Neuron (in vitro differentiated cells): ENCODE measurements around the gene SFXN1.

ENCODE experiments used
- H2AFZ ChIP-seq: one replicate; pipeline ENCODE4 v1.6.1; 2013; ENCODE audit warnings: low read depth, mild to moderate bottlenecking, inconsistent platforms, low read length, moderate library complexity
- H3K27me3 ChIP-seq: one replicate; pipeline ENCODE4 v1.6.1; 2013; ENCODE audit warnings: low read length; ENCODE audit not compliant: insufficient read depth
- H3K36me3 ChIP-seq: one replicate; pipeline ENCODE4 v1.6.1; 2013; ENCODE audit warnings: low read length; ENCODE audit not compliant: insufficient read depth
- H3K4me1 ChIP-seq: one replicate; pipeline ENCODE4 v1.6.1; 2013; ENCODE audit warnings: low read length; ENCODE audit not compliant: insufficient read depth
- H3K4me3 ChIP-seq: 2 replicates; pipeline ENCODE4 v1.5.1; 2013; ENCODE audit warnings: mild to moderate bottlenecking, low read length, moderate library complexity
- H3K9me3 ChIP-seq: one replicate; pipeline ENCODE4 v1.6.1; 2013; ENCODE audit warnings: low read length

The SFXN1 gene

DNA sequence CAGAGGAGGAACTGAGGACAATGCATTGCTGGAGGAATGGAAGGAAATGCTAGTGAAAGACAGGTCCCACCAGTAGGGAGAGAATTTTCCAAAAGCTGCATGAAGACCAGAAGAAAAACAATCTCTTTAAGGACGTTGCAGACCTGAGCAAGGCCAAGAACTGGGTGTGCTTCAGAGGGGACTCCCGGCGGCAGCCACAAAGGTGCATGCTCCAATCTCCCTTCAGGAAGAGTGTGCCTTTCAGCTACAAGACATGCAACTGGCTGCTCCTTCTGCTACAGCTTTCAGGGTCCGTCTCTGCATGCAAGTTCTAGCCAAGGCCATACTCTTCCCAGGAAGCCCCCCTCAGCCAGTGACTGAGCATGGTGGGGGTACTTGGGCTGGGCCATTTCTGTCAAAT, 62.9 kb downstream of the SFXN1 start:
- no peaks in the 10 kb centered on the region for H3K36me3 ChIP-seq
- no peak overlapping the region for H2AFZ ChIP-seq
- no peak overlapping the region for H3K4me3 ChIP-seq
- H3K4me1 ChIP-seq, result no peaks in the 10 kb centered on the region
- H3K27me3 ChIP-seq, result no peaks in the 10 kb centered on the region
- H3K9me3 ChIP-seq, result no peaks in the 10 kb centered on the region

- no peak overlapping the region for H2AFZ ChIP-seq
- no peaks in the 10 kb centered on the region for H3K9me3 ChIP-seq
- peaks cover 4% of the 10 kb centered on the region for H3K4me1 ChIP-seq
- H3K36me3 ChIP-seq, result no peaks in the 10 kb centered on the region
- H3K4me3 ChIP-seq, result no peak overlapping the region
- H3K27me3 ChIP-seq, result no peaks in the 10 kb centered on the region
Observed at GRCh38 chr5:175542232-175542965, 64.0 kb downstream of the SFXN1 start.

GRCh38 chr5:175542966-175543235, 64.5 kb downstream of the SFXN1 start:
- Histone ChIP-seq H2AFZ (no peak overlapping the region), H3K27me3 (no peaks in the 10 kb centered on the region), H3K36me3 (no peaks in the 10 kb centered on the region), H3K4me1 (peaks cover 9% of the 10 kb centered on the region), H3K9me3 (no peaks in the 10 kb centered on the region), H3K4me3 (no peak overlapping the region)

DNA sequence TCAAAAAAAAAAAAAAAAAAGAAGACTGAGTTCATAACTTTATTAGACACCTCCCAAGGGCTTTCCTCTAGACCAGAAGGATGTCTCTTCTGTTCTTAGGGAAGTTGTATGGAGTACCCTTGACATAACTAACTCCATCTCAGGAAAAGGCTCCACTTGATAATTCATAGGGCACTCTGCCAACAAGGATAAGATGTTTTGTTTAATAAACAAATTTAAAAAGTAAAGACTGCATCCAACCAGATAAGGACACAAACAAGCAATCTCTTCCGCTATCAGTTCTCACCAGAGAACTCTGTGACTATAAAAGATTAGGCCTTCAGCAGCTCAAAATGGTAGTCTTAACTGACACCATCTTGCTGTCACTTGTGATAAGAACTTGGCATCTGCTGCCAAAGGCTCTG, 65.8 kb downstream of the SFXN1 start:
- Histone ChIP-seq H3K4me3 (no peak overlapping the region), H3K9me3 (no peaks in the 10 kb centered on the region), H3K36me3 (no peaks in the 10 kb centered on the region), H3K4me1 (peaks cover 21% of the 10 kb centered on the region), H3K27me3 (no peaks in the 10 kb centered on the region), H2AFZ (no peak overlapping the region)

GRCh38 chr5:175544586-175544985, 66.2 kb downstream of the SFXN1 start:
- Histone ChIP-seq H3K36me3 (no peaks in the 10 kb centered on the region), H2AFZ (no peak overlapping the region), H3K4me3 (no peak overlapping the region), H3K4me1 (peaks cover 24% of the 10 kb centered on the region), H3K27me3 (no peaks in the 10 kb centered on the region), H3K9me3 (no peaks in the 10 kb centered on the region)

- no peak overlapping the region for H3K4me3 ChIP-seq
- H2AFZ ChIP-seq, result no peak overlapping the region
- H3K9me3 ChIP-seq, result no peaks in the 10 kb centered on the region
- H3K4me1 ChIP-seq, result peaks cover 24% of the 10 kb centered on the region
- no peaks in the 10 kb centered on the region for H3K36me3 ChIP-seq
- no peaks in the 10 kb centered on the region for H3K27me3 ChIP-seq
Observed at GRCh38 chr5:175547842-175548241, 69.5 kb downstream of the SFXN1 start.

DNA sequence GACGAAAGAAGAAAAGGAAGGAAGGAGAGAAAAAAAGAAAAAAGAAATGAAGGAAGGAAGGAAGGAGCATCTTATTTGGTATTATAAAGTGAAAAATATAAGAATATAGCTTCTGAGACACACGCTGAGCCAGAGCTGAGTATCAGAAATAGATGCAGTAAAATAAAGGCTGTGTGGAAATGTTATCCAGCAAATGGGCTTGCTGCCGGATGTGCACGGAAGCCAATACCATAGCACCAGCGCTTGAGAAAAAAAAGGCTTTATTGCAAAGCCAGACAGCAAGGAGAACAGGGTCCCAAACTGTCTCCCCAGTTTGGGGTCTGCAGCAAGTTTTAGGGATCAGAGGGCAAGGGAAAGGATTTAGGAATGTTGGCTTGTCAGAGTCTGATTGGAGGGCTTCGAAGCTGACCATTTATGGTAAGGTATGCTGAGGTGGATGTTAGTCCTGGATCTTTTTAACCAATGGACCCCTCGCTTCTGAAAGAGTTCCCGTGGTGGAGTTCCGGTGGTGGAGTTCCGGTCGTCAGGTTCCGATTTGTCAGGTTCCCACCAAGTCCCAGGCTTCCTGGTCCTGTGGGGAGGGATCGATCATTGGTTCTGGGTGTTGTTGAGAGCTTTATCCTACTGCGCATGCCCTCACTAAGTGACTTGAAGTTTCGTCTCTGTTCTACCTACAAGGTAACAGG, 70.4 kb downstream of the SFXN1 start:
- H2AFZ ChIP-seq, result no peak overlapping the region
- no peak overlapping the region for H3K4me3 ChIP-seq
- no peaks in the 10 kb centered on the region for H3K9me3 ChIP-seq
- H3K27me3 ChIP-seq, result no peaks in the 10 kb centered on the region
- peaks cover 24% of the 10 kb centered on the region for H3K4me1 ChIP-seq
- no peaks in the 10 kb centered on the region for H3K36me3 ChIP-seq

- H3K4me3 ChIP-seq, result no peak overlapping the region
- H3K9me3 ChIP-seq, result no peaks in the 10 kb centered on the region
- H3K36me3 ChIP-seq, result no peaks in the 10 kb centered on the region
- H3K27me3 ChIP-seq, result no peaks in the 10 kb centered on the region
- H2AFZ ChIP-seq, result no peak overlapping the region
- H3K4me1 ChIP-seq, result peaks cover 24% of the 10 kb centered on the region
Observed at GRCh38 chr5:175550055-175550805, 71.9 kb downstream of the SFXN1 start.

DNA sequence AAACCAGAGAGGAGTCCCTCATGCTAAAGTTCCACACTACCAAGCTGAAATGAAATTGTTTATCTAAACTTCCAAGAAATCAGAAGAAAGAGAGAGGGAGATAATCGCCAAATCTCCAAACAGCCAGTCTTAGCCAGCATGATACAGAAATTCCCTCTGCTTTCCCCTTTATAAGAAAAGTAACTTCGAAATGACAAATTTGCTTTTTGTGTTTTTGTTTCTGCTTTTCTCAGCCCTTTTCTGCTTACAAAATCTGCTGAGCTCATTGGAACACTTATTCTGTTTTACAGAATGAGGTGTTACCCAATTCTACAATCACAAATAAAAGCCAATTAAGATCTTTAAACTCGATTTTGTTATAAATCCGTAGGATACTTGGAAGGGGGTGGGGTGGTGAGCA, 72.9 kb downstream of the SFXN1 start:
- Histone ChIP-seq H3K9me3 (no peaks in the 10 kb centered on the region), H2AFZ (no peak overlapping the region), H3K27me3 (no peaks in the 10 kb centered on the region), H3K4me1 (peaks cover 24% of the 10 kb centered on the region), H3K4me3 (no peak overlapping the region), H3K36me3 (no peaks in the 10 kb centered on the region)

GRCh38 chr5:175554296-175554695, 75.9 kb downstream of the SFXN1 start:
- Histone ChIP-seq H3K4me3 (no peak overlapping the region), H3K27me3 (no peaks in the 10 kb centered on the region), H3K4me1 (peaks cover 1% of the 10 kb centered on the region), H2AFZ (no peak overlapping the region), H3K36me3 (no peaks in the 10 kb centered on the region), H3K9me3 (no peaks in the 10 kb centered on the region)

DNA sequence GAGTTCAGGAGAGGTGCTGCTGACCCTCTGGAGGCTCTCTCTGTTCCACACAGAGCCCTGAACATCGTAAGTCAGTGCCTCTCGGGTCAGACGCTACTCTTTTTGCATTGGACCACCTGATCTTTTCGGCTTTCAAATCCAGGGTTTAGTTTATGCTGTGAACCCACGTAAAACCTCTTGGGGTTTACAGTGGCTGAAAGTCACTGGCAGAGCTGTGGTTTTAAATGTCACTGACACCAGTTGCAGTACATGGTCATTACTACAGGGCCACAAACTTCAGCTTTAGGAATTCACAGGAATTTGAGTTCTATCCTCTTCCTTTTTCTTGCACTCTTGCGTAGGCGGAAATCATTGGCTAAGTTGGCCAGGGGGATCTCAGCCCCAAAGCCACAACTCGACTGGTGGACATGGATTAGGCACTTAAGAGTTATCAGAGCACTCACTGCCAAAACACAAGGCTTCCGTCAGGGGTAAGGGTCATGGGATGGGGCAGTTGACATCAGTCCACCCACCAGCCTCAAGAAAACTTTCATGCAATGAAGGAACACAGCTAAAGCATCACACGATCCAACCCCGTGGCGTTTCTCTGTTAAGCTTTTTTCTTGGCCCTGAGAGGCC, 76.9 kb downstream of the SFXN1 start:
- H3K4me3 ChIP-seq, result no peak overlapping the region
- H3K27me3 ChIP-seq, result no peaks in the 10 kb centered on the region
- no peaks in the 10 kb centered on the region for H3K9me3 ChIP-seq
- no peaks in the 10 kb centered on the region for H3K36me3 ChIP-seq
- H3K4me1 ChIP-seq, result no peaks in the 10 kb centered on the region
- H2AFZ ChIP-seq, result no peak overlapping the region

GRCh38 chr5:175556794-175557193, 78.4 kb downstream of the SFXN1 start:
- Histone ChIP-seq H3K27me3 (no peaks in the 10 kb centered on the region), H3K36me3 (no peaks in the 10 kb centered on the region), H3K4me3 (no peak overlapping the region), H3K9me3 (no peaks in the 10 kb centered on the region), H3K4me1 (no peaks in the 10 kb centered on the region), H2AFZ (no peak overlapping the region)

GRCh38 chr5:175557778-175558177, 79.4 kb downstream of the SFXN1 start:
- Histone ChIP-seq H3K36me3 (no peaks in the 10 kb centered on the region), H3K9me3 (no peaks in the 10 kb centered on the region), H3K4me3 (no peak overlapping the region), H3K27me3 (no peaks in the 10 kb centered on the region), H2AFZ (no peak overlapping the region), H3K4me1 (no peaks in the 10 kb centered on the region)
